Osteocyte (in vitro differentiated cells): Measurements from ENCODE around the gene PRKCE. TPM values are rescaled to one million over a fixed set of nuclear protein-coding genes. Genes with fewer than 3 reads are reported as not detected.

ENCODE experiments used
- DNase-seq: peaks from one replicate; pipeline ENCODE4 v3.0.0; 2021; ENCODE audit warnings: mixed read lengths; ENCODE audit not compliant: unreplicated experiment; ENCODE audit errors: extremely low spot score
- H3K27ac Mint-ChIP-seq: one replicate; pipeline ENCODE4 v1.8.0; 2021; ENCODE audit warnings: mild to moderate bottlenecking, mixed read lengths; ENCODE audit not compliant: unreplicated experiment
- H3K27me3 Mint-ChIP-seq: one replicate; pipeline ENCODE4 v1.8.0; 2021; ENCODE audit warnings: mixed read lengths; ENCODE audit not compliant: unreplicated experiment
- H3K36me3 Mint-ChIP-seq: one replicate; pipeline ENCODE4 v1.8.0; 2021; ENCODE audit warnings: mixed read lengths; ENCODE audit not compliant: unreplicated experiment
- H3K4me1 Mint-ChIP-seq: one replicate; pipeline ENCODE4 v1.8.0; 2021; ENCODE audit warnings: mixed read lengths; ENCODE audit not compliant: unreplicated experiment
- H3K4me3 Mint-ChIP-seq: one replicate; pipeline ENCODE4 v1.8.0; 2021; ENCODE audit warnings: mild to moderate bottlenecking, moderate library complexity, mixed read lengths; ENCODE audit not compliant: unreplicated experiment
- H3K9me3 Mint-ChIP-seq: one replicate; pipeline ENCODE4 v1.8.0; 2021; ENCODE audit warnings: mixed read lengths; ENCODE audit not compliant: unreplicated experiment
- total RNA-seq: library from RNA; stranded (reverse); gene quantifications from 2 replicates; pipeline ENCODE4 v1.2.1, GENCODE V29; 2021
- TF ChIP-seq, protein P1 (sequence below): fragments of 200-600 bp; sonication (generic); IDR thresholded peaks from 2 replicates; pipeline ENCODE4 v1.5.0; 2021; ENCODE audit warnings: antibody characterized with exemption, mild to moderate bottlenecking, moderate library complexity

Gene PRKCE
- total RNA-seq, 1 donor from 2014 or later, result 13.8 TPM

DNA sequence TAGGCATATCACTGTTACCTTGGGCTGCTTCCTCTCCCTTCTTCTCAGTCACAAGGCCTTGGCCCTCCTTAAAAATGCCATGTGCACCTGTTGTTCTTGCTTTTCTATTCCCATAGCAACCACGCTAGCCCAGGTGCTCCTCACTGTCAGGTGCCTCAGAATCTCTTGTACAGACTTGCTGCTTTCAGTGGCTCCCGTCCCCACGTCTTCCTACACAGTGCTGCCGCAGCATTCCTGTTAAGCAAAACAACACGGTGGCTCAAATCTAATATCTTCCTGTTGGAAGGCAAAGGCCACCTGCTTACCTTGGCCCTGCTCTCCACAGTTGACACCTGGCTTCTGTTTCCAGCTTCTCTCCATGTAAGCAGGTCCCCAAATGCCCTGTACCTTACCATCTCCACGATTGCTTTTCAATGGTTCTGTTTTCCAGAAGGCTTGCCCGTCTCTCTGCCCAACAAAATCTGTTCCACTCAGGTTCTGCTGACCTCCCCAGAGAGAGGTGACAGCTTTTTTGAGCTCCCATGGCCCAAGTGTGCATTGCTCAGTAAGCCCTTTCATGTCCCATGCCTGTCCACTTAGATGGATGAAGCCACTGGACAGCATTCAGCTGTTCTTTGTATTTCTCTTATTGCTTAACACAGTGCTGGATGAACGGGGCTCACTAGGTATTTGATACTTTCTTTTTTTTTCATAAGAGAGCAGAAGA, 240.4 kb downstream of the PRKCE start:
- Mint-ChIP-seq H3K4me1 (peaks cover 19% of the 10 kb centered on the region), H3K9me3 (no peaks in the 10 kb centered on the region), H3K4me3 (no peak overlapping the region), H3K27me3 (no peaks in the 10 kb centered on the region), H3K36me3 (no peaks in the 10 kb centered on the region), H3K27ac (no peak overlapping the region)
- TF ChIP-seq, protein P1, sequence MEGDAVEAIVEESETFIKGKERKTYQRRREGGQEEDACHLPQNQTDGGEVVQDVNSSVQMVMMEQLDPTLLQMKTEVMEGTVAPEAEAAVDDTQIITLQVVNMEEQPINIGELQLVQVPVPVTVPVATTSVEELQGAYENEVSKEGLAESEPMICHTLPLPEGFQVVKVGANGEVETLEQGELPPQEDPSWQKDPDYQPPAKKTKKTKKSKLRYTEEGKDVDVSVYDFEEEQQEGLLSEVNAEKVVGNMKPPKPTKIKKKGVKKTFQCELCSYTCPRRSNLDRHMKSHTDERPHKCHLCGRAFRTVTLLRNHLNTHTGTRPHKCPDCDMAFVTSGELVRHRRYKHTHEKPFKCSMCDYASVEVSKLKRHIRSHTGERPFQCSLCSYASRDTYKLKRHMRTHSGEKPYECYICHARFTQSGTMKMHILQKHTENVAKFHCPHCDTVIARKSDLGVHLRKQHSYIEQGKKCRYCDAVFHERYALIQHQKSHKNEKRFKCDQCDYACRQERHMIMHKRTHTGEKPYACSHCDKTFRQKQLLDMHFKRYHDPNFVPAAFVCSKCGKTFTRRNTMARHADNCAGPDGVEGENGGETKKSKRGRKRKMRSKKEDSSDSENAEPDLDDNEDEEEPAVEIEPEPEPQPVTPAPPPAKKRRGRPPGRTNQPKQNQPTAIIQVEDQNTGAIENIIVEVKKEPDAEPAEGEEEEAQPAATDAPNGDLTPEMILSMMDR, result no peak
- DNase-seq, result no peak

DNA sequence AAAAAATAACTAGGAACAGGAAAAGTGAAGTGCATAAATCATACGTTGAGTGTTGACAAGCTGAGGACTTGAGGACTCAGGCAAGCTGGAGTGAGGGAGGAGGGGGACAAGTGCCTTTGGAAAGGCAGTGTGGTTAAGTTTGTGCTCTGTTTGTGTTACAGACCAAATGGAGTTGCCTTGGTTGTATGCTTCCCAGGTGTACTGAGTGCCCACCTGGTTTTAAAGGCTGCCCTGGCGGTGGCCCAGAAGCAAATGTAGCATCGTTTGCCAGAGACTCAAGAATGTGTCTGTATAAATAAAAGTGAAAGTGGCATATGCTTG, 240.9 kb downstream of the PRKCE start:
- Mint-ChIP-seq H3K4me3 (no peak overlapping the region), H3K27ac (no peak overlapping the region), H3K9me3 (no peaks in the 10 kb centered on the region), H3K36me3 (no peaks in the 10 kb centered on the region), H3K27me3 (no peaks in the 10 kb centered on the region), H3K4me1 (peaks cover 19% of the 10 kb centered on the region)
- DNase-seq, result no peak
- TF ChIP-seq, protein P1, result no peak

DNA sequence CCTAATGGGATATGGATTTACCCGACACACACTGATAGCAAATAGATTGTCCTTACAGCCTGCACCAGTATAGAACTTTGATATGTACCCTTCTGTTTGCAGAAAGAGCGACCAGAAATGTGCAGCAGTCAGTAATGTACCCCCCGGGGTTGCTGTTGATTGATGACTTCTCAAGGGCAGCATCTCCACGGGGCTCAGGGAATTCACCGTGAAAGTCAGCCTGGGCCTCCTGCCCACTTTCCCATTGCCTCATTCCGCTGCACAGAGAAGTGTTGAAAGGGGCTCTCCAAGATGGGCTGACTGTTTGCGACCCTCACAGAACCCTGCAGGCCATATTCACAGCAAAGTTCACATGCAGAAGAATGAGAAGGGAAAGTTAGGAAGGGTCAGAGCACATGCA, 241.3 kb downstream of the PRKCE start:
- Mint-ChIP-seq H3K27me3 (no peaks in the 10 kb centered on the region), H3K9me3 (no peaks in the 10 kb centered on the region), H3K4me1 (peaks cover 19% of the 10 kb centered on the region)

DNA sequence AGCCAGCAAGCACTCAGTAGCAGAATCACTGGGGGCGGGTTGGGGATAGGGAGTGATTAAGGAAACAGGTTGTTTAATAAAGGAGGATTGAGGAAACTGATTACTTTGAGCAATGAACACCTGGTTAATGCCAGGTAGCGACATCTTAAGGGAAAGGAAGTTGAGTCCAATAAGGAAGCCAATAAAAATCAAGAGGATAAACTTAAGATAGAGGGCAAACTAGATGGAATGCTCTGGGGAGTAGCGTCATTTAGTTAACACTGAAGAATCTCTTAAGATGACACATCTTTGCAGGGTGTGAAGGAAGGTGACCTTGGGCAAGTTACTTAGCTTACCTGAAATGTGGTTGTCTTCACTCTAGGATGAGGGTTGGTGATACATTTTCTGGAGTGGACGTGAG, 242.7 kb downstream of the PRKCE start:
- Mint-ChIP-seq H3K4me3 (no peak overlapping the region), H3K27me3 (no peaks in the 10 kb centered on the region), H3K9me3 (no peaks in the 10 kb centered on the region), H3K27ac (no peak overlapping the region), H3K36me3 (no peaks in the 10 kb centered on the region), H3K4me1 (peaks cover 18% of the 10 kb centered on the region)
- DNase-seq, result no peak
- TF ChIP-seq, protein P1, result no peak

More for the DNA sequence above, 241.3 kb downstream of the PRKCE start:
- no peaks in the 10 kb centered on the region for H3K36me3 Mint-ChIP-seq
- no peak overlapping the region for H3K4me3 Mint-ChIP-seq
- no peak overlapping the region for H3K27ac Mint-ChIP-seq
- TF ChIP-seq, protein P1, result no peak
- DNase-seq, result no peak

DNA sequence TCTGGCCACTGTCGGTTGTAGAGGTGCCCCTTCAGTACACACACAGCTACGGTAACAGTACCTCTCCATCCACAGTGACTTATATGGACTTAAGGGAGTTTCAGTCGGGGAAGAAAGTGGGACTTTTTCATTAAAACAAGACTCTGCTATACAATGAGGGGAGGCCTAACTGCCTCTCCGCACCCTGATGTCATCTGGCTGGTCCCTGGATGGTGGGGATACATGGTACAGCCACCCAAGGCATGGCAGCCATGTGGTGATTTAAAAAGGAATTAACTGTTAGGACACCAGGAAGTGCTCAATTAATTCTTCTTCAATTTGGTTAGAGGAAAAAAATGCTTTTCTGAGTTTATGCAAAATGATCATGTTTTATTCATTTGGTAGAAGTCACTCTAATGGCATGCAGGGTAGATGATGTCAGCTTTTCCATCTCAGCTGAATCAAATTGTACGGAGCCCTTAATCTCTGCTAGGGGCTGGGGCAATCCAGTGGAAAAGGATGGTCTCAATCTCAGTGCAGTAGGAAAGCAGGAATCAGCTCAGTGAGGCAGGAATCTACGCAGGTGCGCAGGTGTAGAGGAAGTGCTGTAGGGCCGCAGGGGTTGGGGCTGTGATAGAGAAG, 243.9 kb downstream of the PRKCE start:
- Mint-ChIP-seq H3K4me3 (no peak overlapping the region), H3K9me3 (no peaks in the 10 kb centered on the region), H3K4me1 (peaks cover 18% of the 10 kb centered on the region), H3K27me3 (no peaks in the 10 kb centered on the region), H3K27ac (no peak overlapping the region), H3K36me3 (no peaks in the 10 kb centered on the region)
- TF ChIP-seq, protein P1, result no peak
- no peak for DNase-seq
